GM18499 (cell line): Measurements from ENCODE around the gene MPV17L.
"Not testable (repeated sequence)": the region's sequence is repeated elsewhere in the genome, so short reads cannot be mapped to it uniquely, and the experiment has no call there.

ENCODE experiments used
- ATAC-seq: cut with Tn5 transposase; IDR thresholded peaks from one replicate; pipeline ENCODE4 v1.9.1; 2021; ENCODE audit warnings: moderate number of reproducible peaks; ENCODE audit not compliant: insufficient read depth, unreplicated experiment

The MPV17L gene

GRCh38 chr16:15395631-15396508 lies at the start of gene MPV17L:
TSS of gene MPV17L (plus strand) at chr16:15395754. CDS start at chr16:15395898, 144 bp downstream.
- not testable (repeated sequence) for ATAC-seq

- not testable (repeated sequence) for ATAC-seq
Observed at GRCh38 chr16:15348721-15349120, 46.8 kb upstream of the MPV17L start.

- ATAC-seq: not testable (repeated sequence)
Observed at GRCh38 chr16:15351251-15351650, 44.3 kb upstream of the MPV17L start.

- ATAC-seq: not testable (repeated sequence)
Observed at GRCh38 chr16:15351745-15352144, 43.8 kb upstream of the MPV17L start.

- not testable (repeated sequence) for ATAC-seq
Observed at GRCh38 chr16:15352852-15353251, 42.7 kb upstream of the MPV17L start.

- not testable (repeated sequence) for ATAC-seq
Observed at GRCh38 chr16:15354846-15355245, 40.7 kb upstream of the MPV17L start.

GRCh38 chr16:15357495-15357894 lies 38.1 kb upstream of the MPV17L start:
- ATAC-seq: not testable (repeated sequence)

GRCh38 chr16:15378194-15378593 lies 17.4 kb upstream of the MPV17L start, which contains the start of gene NPIPA5:
TSS of gene NPIPA5 (minus strand) at chr16:15378294. CDS start at chr16:15378294, 0 bp downstream.
- ATAC-seq: not testable (repeated sequence)

GRCh38 chr16:15382810-15383209 lies 12.7 kb upstream of the MPV17L start:
- ATAC-seq: not testable (repeated sequence)

- ATAC-seq: not testable (repeated sequence)
Observed at GRCh38 chr16:15388060-15388459, 7.5 kb upstream of the MPV17L start.

- not testable (repeated sequence) for ATAC-seq
Observed at GRCh38 chr16:15389916-15390315, 5.6 kb upstream of the MPV17L start.

- ATAC-seq: not testable (repeated sequence)
Observed at GRCh38 chr16:15393025-15393424, 2.5 kb upstream of the MPV17L start.

GRCh38 chr16:15396509-15396829 lies 915 bp downstream of the MPV17L start:
- not testable (repeated sequence) for ATAC-seq

- no peak for ATAC-seq
Observed at GRCh38 chr16:15396948-15397594, 1.5 kb downstream of the MPV17L start.

- no peak for ATAC-seq
Observed at GRCh38 chr16:15398618-15399316, 3.2 kb downstream of the MPV17L start.

GRCh38 chr16:15399317-15399716 lies 3.8 kb downstream of the MPV17L start:
- no peak for ATAC-seq

GRCh38 chr16:15400314-15400713 lies 4.8 kb downstream of the MPV17L start:
- not testable (repeated sequence) for ATAC-seq

GRCh38 chr16:15401972-15402371 lies 6.4 kb downstream of the MPV17L start:
- no peak for ATAC-seq

GRCh38 chr16:15403392-15403995 lies 7.9 kb downstream of the MPV17L start:
- ATAC-seq: no peak

- ATAC-seq: not testable (repeated sequence)
Observed at GRCh38 chr16:15404091-15404490, 8.5 kb downstream of the MPV17L start.
